ENCODE measurements around the gene FKBP4. TPM values are rescaled to one million over a fixed set of nuclear protein-coding genes. Genes with fewer than 3 reads are reported as not detected.
A peak's percentile ranks its signal among the peaks of the same experiment; 100 is the strongest.

The FKBP4 gene
- total RNA-seq, 1 donor = 11.0 TPM

DNA sequence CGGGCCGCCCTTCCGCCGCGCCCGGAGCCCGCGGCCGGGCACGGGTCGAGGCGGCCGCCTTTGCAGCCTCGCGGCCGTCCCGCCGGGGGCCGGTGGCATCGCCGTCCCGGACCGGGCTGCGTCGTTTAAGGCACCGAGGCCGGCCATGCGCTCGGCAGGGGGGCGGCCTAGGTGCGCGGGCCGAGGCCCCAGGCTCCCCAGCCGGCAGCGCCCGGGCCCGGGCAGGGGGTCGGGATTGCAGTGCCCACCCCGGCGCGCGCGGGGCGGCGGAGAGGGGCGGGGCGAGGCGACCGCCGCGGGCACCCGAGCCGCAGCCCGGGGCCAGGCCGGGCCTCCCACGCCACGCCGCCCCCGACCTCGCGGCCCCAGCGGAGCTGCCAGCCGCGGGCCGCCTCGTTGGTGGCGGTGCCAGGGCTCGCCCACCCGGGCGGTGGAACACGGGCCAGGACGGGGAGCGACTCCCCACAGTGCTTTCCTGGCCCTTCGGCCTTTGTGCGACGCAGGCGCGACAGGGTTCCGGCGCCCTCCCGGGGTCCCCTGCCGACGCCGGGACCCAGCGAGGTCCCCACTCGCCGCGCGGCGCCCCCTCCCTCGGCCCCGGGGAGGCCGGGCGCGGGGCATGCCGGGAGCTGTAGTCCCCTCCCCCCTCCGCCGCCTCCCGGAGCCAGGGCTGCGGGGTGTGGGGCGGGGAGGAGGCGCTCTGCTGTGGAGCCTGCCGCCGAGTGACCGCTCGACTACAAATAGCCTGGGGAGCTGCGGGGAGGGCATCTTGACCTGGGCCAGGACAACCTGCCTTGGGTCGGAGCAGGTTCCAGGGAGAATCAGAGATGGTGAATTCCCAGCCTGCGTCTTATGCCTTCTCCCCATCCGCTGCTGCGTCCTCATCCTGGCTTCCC is 769 bp downstream of the FKBP4 start:
- peaks cover 4% of the 10 kb centered on the region for H3K27me3 ChIP-seq (ENCODE audit: insufficient read depth, low read length)
- no peaks in the 10 kb centered on the region for H3K9me3 ChIP-seq (ENCODE audit: low read depth, low read length)
- H3K4me1 ChIP-seq (ENCODE audit: insufficient read depth, low read length) = peaks cover 18% of the 10 kb centered on the region
- peak overlapping the region; percentile 59 for H3K4me3 ChIP-seq (ENCODE audit: low read length)

DNA sequence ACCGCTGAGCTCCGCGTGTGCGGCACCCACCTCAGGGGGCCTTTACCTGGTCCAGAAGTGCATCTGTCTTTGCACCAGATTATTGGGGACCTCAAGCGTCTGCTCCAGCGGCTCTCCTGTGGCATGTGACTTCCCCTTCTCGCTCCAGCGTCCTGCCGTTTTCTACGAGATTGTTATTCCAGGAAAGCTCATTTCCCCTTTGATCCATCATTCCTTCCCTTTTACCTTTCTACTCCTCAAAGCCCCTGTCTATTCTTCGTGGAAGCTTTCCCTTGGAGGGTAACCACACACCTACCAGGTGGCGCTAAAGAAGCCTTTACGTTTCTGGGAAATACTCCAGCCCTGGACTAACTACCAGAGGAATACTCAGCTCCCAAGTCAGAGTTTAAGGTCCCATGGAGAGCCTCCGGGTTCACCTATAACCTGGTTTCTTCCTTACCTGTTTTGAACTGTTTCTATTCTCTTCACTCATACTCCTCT is 1.5 kb downstream of the FKBP4 start:
- Histone ChIP-seq H3K4me1 (ENCODE audit: insufficient read depth, low read length) (peaks cover 18% of the 10 kb centered on the region), H3K4me3 (ENCODE audit: low read length) (peak overlapping the region; percentile 59), H3K9me3 (ENCODE audit: low read depth, low read length) (no peaks in the 10 kb centered on the region), H3K27me3 (ENCODE audit: insufficient read depth, low read length) (peaks cover 4% of the 10 kb centered on the region)

DNA sequence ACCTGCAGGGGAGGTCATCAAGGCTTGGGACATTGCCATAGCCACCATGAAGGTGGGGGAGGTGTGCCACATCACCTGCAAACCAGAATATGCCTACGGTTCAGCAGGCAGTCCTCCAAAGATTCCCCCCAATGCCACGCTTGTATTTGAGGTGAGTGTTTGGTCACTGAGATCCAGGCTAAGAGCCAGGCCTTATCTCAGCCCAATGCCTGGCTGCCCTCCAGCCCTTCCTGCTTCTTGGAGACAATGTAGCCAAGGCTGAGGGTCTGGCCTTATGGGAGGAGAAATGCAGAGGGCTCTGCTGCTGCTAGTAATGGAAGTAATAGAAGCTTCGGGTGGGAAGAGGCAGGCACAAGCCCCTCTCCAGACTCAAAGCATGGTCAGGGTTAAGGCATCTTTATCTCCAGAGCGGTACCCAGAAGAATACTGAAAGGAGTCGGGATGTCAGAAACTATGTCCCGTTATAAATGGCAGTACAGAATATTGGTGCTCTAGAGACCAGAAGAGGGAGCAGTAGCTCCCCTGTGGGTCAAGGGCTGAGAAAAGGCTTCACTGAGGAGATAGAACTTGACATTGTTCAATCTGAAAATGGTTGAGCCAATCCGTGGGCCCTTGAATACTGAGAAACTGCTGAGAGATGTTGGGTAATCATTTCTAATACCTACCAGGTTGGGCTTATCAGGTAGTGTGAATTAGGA is 3.1 kb downstream of the FKBP4 start:
- Histone ChIP-seq H3K4me3 (ENCODE audit: low read length) (no peak overlapping the region), H3K4me1 (ENCODE audit: insufficient read depth, low read length) (peaks cover 18% of the 10 kb centered on the region), H3K9me3 (ENCODE audit: low read depth, low read length) (no peaks in the 10 kb centered on the region), H3K27me3 (ENCODE audit: insufficient read depth, low read length) (peaks cover 4% of the 10 kb centered on the region)

DNA sequence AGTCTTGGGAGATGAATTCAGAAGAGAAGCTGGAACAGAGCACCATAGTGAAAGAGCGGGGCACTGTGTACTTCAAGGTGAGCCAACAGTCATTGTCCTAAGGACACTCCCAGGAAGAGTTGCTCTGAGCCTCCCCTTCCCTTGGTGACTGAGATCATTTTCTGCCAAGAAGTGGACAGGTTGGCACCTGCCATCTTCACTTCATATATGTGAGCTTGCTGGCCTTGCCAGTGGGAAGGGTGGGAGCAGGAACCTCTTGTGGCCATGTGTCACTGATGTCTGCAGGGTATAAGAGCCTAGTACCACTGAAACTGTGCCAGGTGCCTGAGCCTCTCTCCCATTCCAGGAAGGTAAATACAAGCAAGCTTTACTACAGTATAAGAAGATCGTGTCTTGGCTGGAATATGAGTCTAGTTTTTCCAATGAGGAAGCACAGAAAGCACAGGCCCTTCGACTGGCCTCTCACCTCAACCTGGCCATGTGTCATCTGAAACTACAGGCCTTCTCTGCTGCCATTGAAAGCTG is 5.3 kb downstream of the FKBP4 start:
- Histone ChIP-seq H3K9me3 (ENCODE audit: low read depth, low read length) (no peaks in the 10 kb centered on the region), H3K4me1 (ENCODE audit: insufficient read depth, low read length) (peaks cover 11% of the 10 kb centered on the region), H3K4me3 (ENCODE audit: low read length) (no peak overlapping the region), H3K27me3 (ENCODE audit: insufficient read depth, low read length) (no peaks in the 10 kb centered on the region)

DNA sequence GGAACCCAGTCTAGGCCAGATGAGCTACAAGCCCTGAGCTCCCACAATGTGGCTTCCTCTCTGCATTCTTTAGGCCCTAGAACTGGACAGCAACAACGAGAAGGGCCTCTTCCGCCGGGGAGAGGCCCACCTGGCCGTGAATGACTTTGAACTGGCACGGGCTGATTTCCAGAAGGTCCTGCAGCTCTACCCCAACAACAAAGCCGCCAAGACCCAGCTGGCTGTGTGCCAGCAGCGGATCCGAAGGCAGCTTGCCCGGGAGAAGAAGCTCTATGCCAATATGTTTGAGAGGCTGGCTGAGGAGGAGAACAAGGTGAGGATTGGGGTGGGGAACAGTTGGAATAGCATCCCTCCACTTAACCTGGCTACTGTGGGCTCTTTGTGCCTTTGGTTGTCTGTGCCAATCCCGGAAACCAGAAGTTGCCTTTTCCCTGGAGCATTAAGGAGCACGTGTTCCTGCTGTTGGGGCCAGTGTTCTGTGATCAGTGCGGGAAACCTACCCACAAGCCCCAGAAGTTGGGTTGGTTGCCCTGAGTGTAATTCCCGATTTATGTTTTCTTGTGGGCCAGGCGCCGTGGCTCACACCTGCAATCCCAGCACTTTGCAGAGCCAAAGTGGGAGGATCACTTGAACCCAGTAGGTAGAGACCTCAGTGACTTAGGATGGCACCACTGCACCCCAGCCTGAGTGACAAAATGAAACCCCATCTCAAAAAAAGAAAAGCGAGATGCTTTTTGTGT is 6.4 kb downstream of the FKBP4 start:
- Histone ChIP-seq H3K4me1 (ENCODE audit: insufficient read depth, low read length) (peaks cover 9% of the 10 kb centered on the region), H3K27me3 (ENCODE audit: insufficient read depth, low read length) (no peaks in the 10 kb centered on the region), H3K9me3 (ENCODE audit: low read depth, low read length) (no peaks in the 10 kb centered on the region), H3K4me3 (ENCODE audit: low read length) (no peak overlapping the region)

DNA sequence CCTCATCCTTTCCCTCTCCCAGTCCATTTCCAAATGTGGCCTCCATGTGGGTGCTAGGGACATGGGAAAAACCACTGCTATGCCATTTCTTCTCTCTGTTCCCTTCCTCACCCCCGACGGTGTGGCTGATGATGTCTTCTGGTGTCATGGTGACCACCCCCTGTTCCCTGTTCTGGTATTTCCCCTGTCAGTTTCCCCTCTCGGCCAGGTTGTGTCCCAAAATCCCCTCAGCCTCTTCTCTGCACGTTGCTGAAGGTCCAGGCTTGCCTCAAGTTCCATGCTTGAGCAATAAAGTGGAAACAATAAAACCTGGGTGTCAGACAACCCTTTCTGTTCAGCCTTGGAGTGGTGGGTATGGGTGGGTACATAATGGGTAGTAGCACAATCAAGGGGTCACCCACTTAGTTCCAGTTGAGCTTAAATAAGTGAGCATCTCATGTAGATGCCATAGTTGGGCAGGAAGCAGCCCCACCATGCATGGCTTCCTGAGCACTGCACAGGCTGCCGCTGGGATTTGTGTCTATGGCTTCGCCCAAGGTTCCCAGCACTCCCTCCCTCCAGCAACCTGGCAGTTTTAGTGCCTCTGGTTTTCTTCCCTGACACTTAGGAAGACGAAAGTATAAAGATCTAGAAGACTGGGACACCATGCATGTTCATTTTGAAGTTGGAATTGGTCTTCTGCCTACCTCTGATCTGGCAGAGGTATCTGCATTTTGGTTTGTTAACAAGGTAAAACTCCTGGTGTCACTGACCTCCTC is 9.0 kb downstream of the FKBP4 start:
- Histone ChIP-seq H3K9me3 (ENCODE audit: low read depth, low read length) (no peaks in the 10 kb centered on the region), H3K4me3 (ENCODE audit: low read length) (no peak overlapping the region), H3K27me3 (ENCODE audit: insufficient read depth, low read length) (no peaks in the 10 kb centered on the region), H3K4me1 (ENCODE audit: insufficient read depth, low read length) (no peaks in the 10 kb centered on the region)

DNA sequence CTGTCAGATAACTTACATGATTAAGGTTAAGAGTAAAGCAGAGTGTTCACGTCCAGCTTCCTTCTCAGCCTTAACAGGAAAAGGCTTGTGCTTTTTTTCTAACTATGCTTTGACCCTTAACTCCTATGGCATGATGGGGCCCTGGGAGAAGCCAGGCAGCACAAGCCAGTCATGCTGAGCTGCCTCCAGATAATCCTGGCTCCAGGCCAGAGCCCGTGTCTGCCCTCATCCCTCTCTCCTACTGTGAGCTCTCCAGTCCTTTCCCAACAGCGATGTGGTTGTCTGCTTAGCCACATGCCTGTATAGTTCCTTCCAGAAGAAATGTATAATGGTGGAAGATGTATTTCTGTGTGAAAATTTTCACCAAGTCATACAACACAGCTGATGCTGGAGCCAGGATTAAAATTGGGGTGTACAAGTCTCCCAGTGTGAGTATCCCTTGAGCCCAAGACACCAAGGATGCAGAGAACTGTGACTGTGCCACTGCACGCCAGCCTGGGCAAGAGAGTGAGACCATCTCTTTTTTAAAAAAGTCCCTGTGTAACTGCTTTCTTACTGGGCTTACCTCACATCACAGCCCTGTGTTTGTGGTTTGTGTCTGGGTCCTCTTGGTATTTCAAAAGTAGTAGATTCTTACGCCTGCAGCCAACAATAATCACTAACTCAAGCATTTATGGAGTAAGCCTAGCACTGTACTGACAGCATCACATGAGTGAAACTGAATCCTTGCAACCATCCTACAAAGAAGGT is 9.8 kb downstream of the FKBP4 start:
- Histone ChIP-seq H3K9me3 (ENCODE audit: low read depth, low read length) (no peaks in the 10 kb centered on the region), H3K27me3 (ENCODE audit: insufficient read depth, low read length) (no peaks in the 10 kb centered on the region), H3K4me1 (ENCODE audit: insufficient read depth, low read length) (no peaks in the 10 kb centered on the region), H3K4me3 (ENCODE audit: low read length) (no peak overlapping the region)

DNA sequence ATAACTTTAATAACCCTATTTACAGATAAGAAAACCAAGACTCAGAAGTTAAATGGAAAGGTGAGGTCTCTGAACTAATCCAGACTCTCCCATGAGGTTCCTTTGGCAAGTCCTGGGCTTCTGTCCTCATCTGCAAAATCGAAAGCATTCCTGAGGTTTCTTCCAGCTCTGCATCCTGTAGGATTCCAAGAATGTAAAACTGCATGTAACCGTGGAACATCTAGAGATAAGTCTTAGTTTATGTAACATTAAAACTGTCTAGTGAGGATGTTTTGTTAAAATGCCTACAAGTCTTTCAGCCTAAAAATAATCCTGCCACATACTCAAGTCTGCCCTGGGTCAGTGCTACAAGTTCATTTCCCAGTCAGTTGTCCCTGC is 10.4 kb downstream of the FKBP4 start:
- no peaks in the 10 kb centered on the region for H3K4me1 ChIP-seq (ENCODE audit: insufficient read depth, low read length)
- no peak overlapping the region for H3K4me3 ChIP-seq (ENCODE audit: low read length)
- no peaks in the 10 kb centered on the region for H3K27me3 ChIP-seq (ENCODE audit: insufficient read depth, low read length)
- H3K9me3 ChIP-seq (ENCODE audit: low read depth, low read length) = no peaks in the 10 kb centered on the region

DNA sequence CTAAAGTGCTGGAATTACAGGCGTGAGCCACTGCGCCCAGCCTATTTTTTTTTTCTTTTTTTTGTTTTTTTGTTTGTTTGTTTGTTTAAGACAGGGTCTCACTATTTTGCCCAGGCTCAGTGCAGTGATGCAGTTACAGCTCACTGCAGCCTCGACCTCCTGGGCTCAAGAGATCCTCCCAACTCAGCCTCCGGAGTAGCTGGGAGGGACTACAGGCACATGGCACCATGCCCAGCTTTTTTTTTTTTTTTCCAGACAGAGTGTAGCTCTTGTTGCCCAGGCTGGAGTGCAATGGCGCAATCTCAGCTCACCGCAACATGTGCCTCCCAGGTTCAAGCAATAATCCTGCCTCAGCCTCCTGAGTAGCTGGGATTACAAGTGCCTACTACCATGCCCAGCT is 11.9 kb downstream of the FKBP4 start:
- H3K9me3 ChIP-seq (ENCODE audit: low read depth, low read length) = no peaks in the 10 kb centered on the region
- no peaks in the 10 kb centered on the region for H3K27me3 ChIP-seq (ENCODE audit: insufficient read depth, low read length)
- H3K4me1 ChIP-seq (ENCODE audit: insufficient read depth, low read length) = peaks cover 3% of the 10 kb centered on the region
- H3K4me3 ChIP-seq (ENCODE audit: low read length) = no peak overlapping the region

DNA sequence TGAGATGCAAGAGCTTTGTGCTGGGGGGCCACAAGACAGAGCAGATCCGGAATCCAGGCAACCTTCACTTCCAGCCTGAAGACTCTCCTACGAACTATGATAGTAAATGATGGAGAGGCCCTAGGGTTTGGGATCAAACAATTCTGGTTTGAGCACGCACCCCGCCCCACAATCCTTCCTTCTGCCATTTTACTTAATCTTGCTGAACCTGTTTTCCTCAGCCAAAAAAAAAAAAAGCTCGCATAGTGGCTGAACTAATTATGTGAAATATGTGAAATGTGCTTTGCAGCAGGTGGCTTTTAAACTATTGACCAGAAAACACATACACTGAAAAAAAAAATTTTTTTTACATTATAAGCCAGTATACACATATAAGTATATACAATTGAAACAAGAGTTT is 17.0 kb downstream of the FKBP4 start:
- H3K27me3 ChIP-seq (ENCODE audit: insufficient read depth, low read length) = no peaks in the 10 kb centered on the region
- peaks cover 21% of the 10 kb centered on the region for H3K4me1 ChIP-seq (ENCODE audit: insufficient read depth, low read length)
- no peaks in the 10 kb centered on the region for H3K9me3 ChIP-seq (ENCODE audit: low read depth, low read length)
- peak overlapping the region; percentile 72 for H3K4me3 ChIP-seq (ENCODE audit: low read length)

DNA sequence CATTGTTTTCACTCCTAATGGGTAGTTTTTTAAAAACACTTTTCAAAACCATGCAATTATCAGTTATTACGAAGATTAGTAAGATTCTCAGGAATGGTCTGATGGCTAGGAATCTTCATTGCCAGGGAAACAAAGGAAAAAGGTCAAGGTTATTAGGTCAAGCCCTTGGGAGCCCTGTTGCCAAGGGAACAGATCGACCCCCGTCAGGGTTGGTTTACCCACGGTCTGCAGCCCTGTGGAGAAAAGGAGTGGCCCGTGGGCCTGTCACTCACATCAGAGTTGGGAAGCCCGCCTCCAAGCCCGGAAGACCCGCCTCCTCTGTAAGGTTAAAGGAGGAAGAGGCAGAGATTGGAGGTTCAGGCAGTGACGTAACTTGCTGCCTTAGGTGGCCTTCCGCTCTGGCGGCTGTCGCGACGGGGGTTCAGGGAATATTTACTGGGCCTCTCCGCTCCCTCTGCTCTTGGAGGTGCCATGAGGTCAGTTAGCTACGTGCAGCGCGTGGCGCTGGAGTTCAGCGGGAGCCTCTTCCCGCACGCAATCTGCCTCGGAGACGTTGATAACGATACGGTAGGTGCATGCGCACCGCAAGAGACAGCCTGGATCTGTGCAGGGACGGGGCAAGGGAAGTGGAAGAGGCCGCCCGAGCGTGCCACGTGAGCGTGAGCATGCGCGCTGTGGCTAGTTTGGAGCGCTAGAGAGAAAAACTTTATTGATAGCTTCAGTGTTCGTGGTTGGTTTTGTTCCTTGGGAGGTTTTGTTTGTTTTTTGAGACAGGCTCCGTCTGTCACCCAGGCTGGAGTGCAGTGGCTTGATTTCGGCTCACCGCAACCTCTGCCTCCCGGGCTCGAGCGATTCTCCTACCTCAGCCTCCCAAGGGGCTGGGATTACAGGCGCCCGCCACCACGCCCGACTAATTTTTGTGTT is 17.8 kb downstream of the FKBP4 start, which contains the start of gene ITFG2:
TSS of gene ITFG2 (plus strand) at position 379 of the 924 bp plus-strand sequence. CDS start at position 472, 93 bp downstream.
- no peaks in the 10 kb centered on the region for H3K27me3 ChIP-seq (ENCODE audit: insufficient read depth, low read length)
- no peaks in the 10 kb centered on the region for H3K9me3 ChIP-seq (ENCODE audit: low read depth, low read length)
- H3K4me3 ChIP-seq (ENCODE audit: low read length) = peak within 1 kb of the TSS; percentile 72
- peaks cover 21% of the 10 kb centered on the region for H3K4me1 ChIP-seq (ENCODE audit: insufficient read depth, low read length)

DNA sequence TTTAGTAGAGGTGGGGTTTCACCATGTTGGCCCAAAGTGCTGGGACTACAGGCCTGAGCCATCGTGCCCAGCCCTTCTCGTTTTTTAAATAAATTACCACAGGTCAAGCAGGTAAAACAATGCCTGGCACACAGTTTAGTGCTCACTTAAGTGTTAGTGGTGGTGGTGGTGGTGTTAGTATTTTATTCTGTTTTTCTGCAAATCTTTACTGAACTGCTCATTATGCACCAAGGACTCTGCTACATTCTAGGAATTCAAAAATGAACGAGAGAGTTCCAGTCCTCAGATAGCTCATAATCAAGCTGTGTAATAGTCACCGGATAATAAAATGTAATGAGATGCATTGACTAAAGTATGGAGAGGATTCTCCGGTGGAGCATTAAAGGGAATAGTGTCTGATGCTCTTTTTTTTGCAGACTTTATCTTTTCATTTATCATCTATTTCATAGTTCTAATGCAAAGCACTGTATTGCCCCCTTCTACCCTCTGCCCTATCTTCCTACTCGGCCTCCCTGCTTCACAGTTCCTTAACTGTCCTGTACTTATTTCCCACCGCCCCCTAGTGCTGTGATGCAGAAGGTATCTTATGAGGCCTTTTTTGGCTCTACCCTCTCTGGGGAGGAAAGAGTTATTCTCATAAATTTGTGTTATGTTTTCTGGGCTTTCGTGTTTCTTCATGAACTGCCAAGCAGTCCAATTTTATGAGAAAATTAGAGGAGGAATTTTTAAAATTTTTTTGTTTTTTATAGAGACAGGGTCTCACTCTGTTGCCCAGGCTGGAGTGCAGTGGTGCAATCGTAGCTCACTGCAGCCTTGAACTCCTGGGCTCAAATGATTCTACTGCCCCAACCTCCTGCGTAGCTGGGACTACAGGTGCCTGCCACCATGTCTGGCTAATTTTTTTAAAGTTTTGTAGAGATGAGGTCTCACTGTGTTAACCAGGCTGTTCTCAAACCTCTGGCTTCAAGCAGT is 18.7 kb downstream of the FKBP4 start:
- no peaks in the 10 kb centered on the region for H3K27me3 ChIP-seq (ENCODE audit: insufficient read depth, low read length)
- peaks cover 21% of the 10 kb centered on the region for H3K4me1 ChIP-seq (ENCODE audit: insufficient read depth, low read length)
- H3K9me3 ChIP-seq (ENCODE audit: low read depth, low read length) = no peaks in the 10 kb centered on the region
- peak overlapping the region; percentile 72 for H3K4me3 ChIP-seq (ENCODE audit: low read length)
